SU-DHL-6 (cell line): ENCODE measurements around the gene TYMS.

ENCODE experiments used
- EZH2phosphoT487 ChIP-seq: fragments of 200-600 bp; sonication (generic), shearing (Covaris generic); conservative IDR thresholded peaks from 2 replicates; pipeline ENCODE4 v1.6.1; 2018; ENCODE audit warnings: mild to moderate bottlenecking, antibody characterized with exemption, low read length, moderate library complexity, mixed read lengths
- TF ChIP-seq, protein P1 (sequence below): fragments of 200-600 bp; sonication (generic); IDR thresholded peaks from one replicate; pipeline ENCODE4 v1.5.1; 2017; ENCODE audit warnings: antibody characterized with exemption, mild to moderate bottlenecking, low read length, moderate library complexity; ENCODE audit not compliant: insufficient read depth, poor library complexity, severe bottlenecking

DNA sequence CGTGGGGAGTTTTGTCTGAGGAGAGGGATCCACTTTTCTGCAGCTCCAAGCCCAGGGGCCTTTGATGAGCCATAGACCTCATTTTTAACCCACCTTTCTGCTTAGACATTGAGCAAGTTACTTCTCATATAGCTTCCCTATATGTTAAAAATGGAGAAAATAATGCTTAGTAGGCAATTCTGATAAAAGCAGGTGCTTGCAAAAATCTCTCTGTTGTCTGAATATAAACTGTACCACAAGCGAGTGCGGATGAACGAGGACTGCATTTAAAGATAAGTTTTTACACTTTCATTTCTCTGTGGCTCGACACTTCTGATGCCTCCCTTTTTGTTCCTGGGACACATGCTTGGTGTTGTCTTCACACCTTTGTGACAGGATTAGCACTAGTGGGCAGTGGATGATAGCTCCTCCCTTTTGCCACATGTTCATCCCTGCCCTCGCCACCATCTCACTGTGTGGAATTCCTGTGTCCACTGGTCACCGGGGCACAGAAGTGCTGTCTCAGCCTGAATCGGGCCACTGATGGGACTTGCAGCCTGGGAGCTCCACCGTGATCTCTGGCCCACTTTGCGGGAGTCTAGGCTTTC, 1.6 kb downstream of the TYMS start:
- TF ChIP-seq, protein P1, sequence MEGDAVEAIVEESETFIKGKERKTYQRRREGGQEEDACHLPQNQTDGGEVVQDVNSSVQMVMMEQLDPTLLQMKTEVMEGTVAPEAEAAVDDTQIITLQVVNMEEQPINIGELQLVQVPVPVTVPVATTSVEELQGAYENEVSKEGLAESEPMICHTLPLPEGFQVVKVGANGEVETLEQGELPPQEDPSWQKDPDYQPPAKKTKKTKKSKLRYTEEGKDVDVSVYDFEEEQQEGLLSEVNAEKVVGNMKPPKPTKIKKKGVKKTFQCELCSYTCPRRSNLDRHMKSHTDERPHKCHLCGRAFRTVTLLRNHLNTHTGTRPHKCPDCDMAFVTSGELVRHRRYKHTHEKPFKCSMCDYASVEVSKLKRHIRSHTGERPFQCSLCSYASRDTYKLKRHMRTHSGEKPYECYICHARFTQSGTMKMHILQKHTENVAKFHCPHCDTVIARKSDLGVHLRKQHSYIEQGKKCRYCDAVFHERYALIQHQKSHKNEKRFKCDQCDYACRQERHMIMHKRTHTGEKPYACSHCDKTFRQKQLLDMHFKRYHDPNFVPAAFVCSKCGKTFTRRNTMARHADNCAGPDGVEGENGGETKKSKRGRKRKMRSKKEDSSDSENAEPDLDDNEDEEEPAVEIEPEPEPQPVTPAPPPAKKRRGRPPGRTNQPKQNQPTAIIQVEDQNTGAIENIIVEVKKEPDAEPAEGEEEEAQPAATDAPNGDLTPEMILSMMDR, result no peak
- TF ChIP-seq EZH2phosphoT487, result no peak
